GM18517 (cell line): ENCODE results near the gene DCTPP1.

ENCODE experiments used
- ATAC-seq: cut with Tn5 transposase; IDR thresholded peaks from one replicate; pipeline ENCODE4 v1.9.1; 2021; ENCODE audit warnings: mild to moderate bottlenecking, moderate library complexity; ENCODE audit not compliant: unreplicated experiment

DCTPP1 gene

GRCh38 chr16:30449116-30449435, 19.2 kb upstream of the DCTPP1 start:
- no peak for ATAC-seq

- no peak for ATAC-seq
Observed at GRCh38 chr16:30447512-30448226, 17.8 kb upstream of the DCTPP1 start.

GRCh38 chr16:30446203-30446595, 16.4 kb upstream of the DCTPP1 start:
- ATAC-seq, result no peak

- ATAC-seq, result peak; percentile 63
Observed at GRCh38 chr16:30445408-30446202, 15.8 kb upstream of the DCTPP1 start, which contains the start of gene SEPHS2. SEPHS2 (minus strand) TSS chr16:30445874; CDS start chr16:30445727, 147 bp downstream.

GRCh38 chr16:30445149-30445407, 15.2 kb upstream of the DCTPP1 start:
- peak; percentile 13 for ATAC-seq

GRCh38 chr16:30444231-30445148, 14.7 kb upstream of the DCTPP1 start:
- ATAC-seq, result no peak

- no peak for ATAC-seq
Observed at GRCh38 chr16:30443631-30444030, 13.8 kb upstream of the DCTPP1 start.

- no peak for ATAC-seq
Observed at GRCh38 chr16:30439720-30440348, 10.0 kb upstream of the DCTPP1 start.

GRCh38 chr16:30438835-30439234, 9.0 kb upstream of the DCTPP1 start:
- ATAC-seq, result no peak

- ATAC-seq, result no peak
Observed at GRCh38 chr16:30437511-30438046, 7.7 kb upstream of the DCTPP1 start.

GRCh38 chr16:30434852-30435251, 5.0 kb upstream of the DCTPP1 start:
- no peak for ATAC-seq

- ATAC-seq, result no peak
Observed at GRCh38 chr16:30430428-30430970, 669 bp upstream of the DCTPP1 start.

GRCh38 chr16:30429418-30429677, 482 bp downstream of the DCTPP1 start:
- no peak for ATAC-seq

- ATAC-seq, result no peak
Observed at GRCh38 chr16:30428055-30428454, 1.8 kb downstream of the DCTPP1 start.

- ATAC-seq, result no peak
Observed at GRCh38 chr16:30421010-30421409, 8.8 kb downstream of the DCTPP1 start.

- no peak for ATAC-seq
Observed at GRCh38 chr16:30418350-30419181, 11.3 kb downstream of the DCTPP1 start.

- peak; percentile 70 for ATAC-seq
Observed at GRCh38 chr16:30417529-30418349, 12.1 kb downstream of the DCTPP1 start.

- ATAC-seq, result no peak
Observed at GRCh38 chr16:30416624-30417528, 13.0 kb downstream of the DCTPP1 start.
